Caco-2 (cell line): ENCODE data around the gene ASMTL. TPM values are rescaled to one million over a fixed set of nuclear protein-coding genes. Genes with fewer than 3 reads are reported as not detected.

Experiments
- BruUV-seq: library from RNA; stranded (reverse); fragments of 400-500 nt; replicated peaks from 2 replicates; lab custom pipeline; 2021; lab: Mats Ljungman, UMichigan
- CTCF ChIA-PET: fragments of 300-600 bp; sonication (Branson Sonifier 250); formaldehyde crosslinking; loops from one replicate; lab custom pipeline; 2022; ENCODE audit warnings: antibody characterized with exemption; lab: Charles Lee
- POLR2A ChIA-PET: fragments of 300-600 bp; sonication (Branson Sonifier 250); formaldehyde crosslinking; loops from one replicate; lab custom pipeline; 2022; ENCODE audit warnings: antibody characterized with exemption; lab: Charles Lee
- DNase-seq, 2 experiments: peaks; one replicate each; pipeline versions ENCODE4 v3.0.0 to v3.0.0-alpha.2; 2020 to 2022
- H3K27me3 ChIP-seq: replicated peaks from 2 replicates; pipeline ENCODE4 v1.6.0; 2011; ENCODE audit warnings: low read length; ENCODE audit not compliant: control insufficient read depth, insufficient read depth
- H3K36me3 ChIP-seq: 2 replicates; pipeline ENCODE4 v1.5.1; 2011; ENCODE audit warnings: low read length; ENCODE audit not compliant: control insufficient read depth, insufficient read depth
- H3K4me1 ChIP-seq: fragments of 250-450 bp; sonication (Bioruptor Pico); 2 replicates; pipeline ENCODE4 v1.5.1; 2020; ENCODE audit warnings: mild to moderate bottlenecking
- H3K4me3 ChIP-seq: 2 replicates; pipeline ENCODE4 v1.5.1; 2011; ENCODE audit warnings: low read depth, mild to moderate bottlenecking, control low read depth, low read length
- H3K9me3 ChIP-seq: fragments of 250-450 bp; sonication (Bioruptor Pico); 2 replicates; pipeline ENCODE4 v1.5.1; 2020; ENCODE audit warnings: mild to moderate bottlenecking, moderate library complexity
- H3K27ac Mint-ChIP-seq: one replicate; pipeline ENCODE4 v1.8.0; 2022; ENCODE audit warnings: mixed read lengths; ENCODE audit not compliant: unreplicated experiment
- H3K27me3 Mint-ChIP-seq: one replicate; pipeline ENCODE4 v1.8.0; 2022; ENCODE audit warnings: mixed read lengths; ENCODE audit not compliant: insufficient read depth, unreplicated experiment
- H3K36me3 Mint-ChIP-seq: one replicate; pipeline ENCODE4 v1.8.0; 2022; ENCODE audit warnings: mild to moderate bottlenecking, mixed read lengths; ENCODE audit not compliant: insufficient read depth, unreplicated experiment
- H3K4me1 Mint-ChIP-seq: one replicate; pipeline ENCODE4 v1.8.0; 2022; ENCODE audit warnings: low read depth, mixed read lengths; ENCODE audit not compliant: unreplicated experiment
- H3K4me3 Mint-ChIP-seq: one replicate; pipeline ENCODE4 v1.8.0; 2022; ENCODE audit warnings: mild to moderate bottlenecking, moderate library complexity, mixed read lengths; ENCODE audit not compliant: unreplicated experiment
- H3K9me3 Mint-ChIP-seq: one replicate; pipeline ENCODE4 v1.8.0; 2022; ENCODE audit warnings: mixed read lengths; ENCODE audit not compliant: unreplicated experiment
- CTCF ChIP-seq, 2 experiments: fragments of 200-600 bp in 1 of 2; IDR thresholded peaks; 1 replicate in 1 of 2; 2 replicates in 1 of 2; pipeline versions ENCODE4 v1.5.1 to v1.8.0; 2011 to 2022; ENCODE audit warnings: antibody characterized with exemption in 1 of 2, control low read depth in 1 of 2, inconsistent platforms in 1 of 2, low read depth in 1 of 2, low read length in 1 of 2, mild to moderate bottlenecking in 1 of 2, moderate library complexity in 1 of 2; ENCODE audit not compliant: insufficient read depth in 1 of 2, severe bottlenecking in 1 of 2, unreplicated experiment in 1 of 2
- intact Hi-C: fragments of 100-400 bp; cut with micrococcal nuclease; formaldehyde crosslinking; loops from one replicate; pipeline ENCODE4 v1.10.0; 2022; ENCODE audit not compliant: unreplicated experiment
- total RNA-seq: library from RNA; stranded (reverse); gene quantifications from 2 replicates; pipeline ENCODE4 v1.2.3, GENCODE V29; 2022

The ASMTL gene
- total RNA-seq, 1 experiment from 2014 or later, result 17.4 TPM

GRCh38 chrX:1387141-1387776 is 65.5 kb downstream of the ASMTL start:
- H3K36me3 Mint-ChIP-seq, result peaks cover 99% of the 10 kb centered on the region
- no peaks in the 10 kb centered on the region for H3K9me3 ChIP-seq
- DNase-seq, result peak in 1 of 2 experiments; percentile 26
- no peak for TF ChIP-seq CTCF (IDR thresholded peaks at IDR 0.05; ENCODE audit: insufficient read depth in 1 of 2, low read depth in 1 of 2, low read length in 1 of 2, severe bottlenecking in 1 of 2, unreplicated experiment in 1 of 2)
- H3K27ac Mint-ChIP-seq, result no peak overlapping the region
- no TSS peak for BruUV-seq
- no peaks in the 10 kb centered on the region for H3K9me3 Mint-ChIP-seq
- H3K36me3 ChIP-seq, result peaks cover 19% of the 10 kb centered on the region
- no peak overlapping the region for H3K4me3 Mint-ChIP-seq
- H3K4me1 ChIP-seq, result no peaks in the 10 kb centered on the region
- ChIA-PET CTCF (no interaction called here), POLR2A (no interaction called here)
- intact Hi-C loops, result no loop called here
- H3K4me1 Mint-ChIP-seq, result no peaks in the 10 kb centered on the region
- no peak overlapping the region for H3K4me3 ChIP-seq
- no peaks in the 10 kb centered on the region for H3K27me3 ChIP-seq
- no peaks in the 10 kb centered on the region for H3K27me3 Mint-ChIP-seq

- ChIA-PET CTCF (no interaction called here), POLR2A (no interaction called here)
- Mint-ChIP-seq H3K9me3 (no peaks in the 10 kb centered on the region), H3K27me3 (no peaks in the 10 kb centered on the region), H3K27ac (peak overlapping the region; percentile 56), H3K4me3 (no peak overlapping the region), H3K4me1 (no peaks in the 10 kb centered on the region), H3K36me3 (peaks cover 99% of the 10 kb centered on the region)
- Histone ChIP-seq H3K27me3 (no peaks in the 10 kb centered on the region), H3K4me1 (no peaks in the 10 kb centered on the region), H3K9me3 (no peaks in the 10 kb centered on the region), H3K36me3 (peaks cover 19% of the 10 kb centered on the region), H3K4me3 (no peak overlapping the region)
- BruUV-seq, result no TSS peak
- intact Hi-C loops, result no loop called here
- peak in 1 of 2 experiments; percentile 27 for DNase-seq
- no peak for TF ChIP-seq CTCF (IDR thresholded peaks at IDR 0.05; ENCODE audit: insufficient read depth in 1 of 2, low read depth in 1 of 2, low read length in 1 of 2, severe bottlenecking in 1 of 2, unreplicated experiment in 1 of 2)
Observed at GRCh38 chrX:1386338-1387127, 66.2 kb downstream of the ASMTL start.

DNA sequence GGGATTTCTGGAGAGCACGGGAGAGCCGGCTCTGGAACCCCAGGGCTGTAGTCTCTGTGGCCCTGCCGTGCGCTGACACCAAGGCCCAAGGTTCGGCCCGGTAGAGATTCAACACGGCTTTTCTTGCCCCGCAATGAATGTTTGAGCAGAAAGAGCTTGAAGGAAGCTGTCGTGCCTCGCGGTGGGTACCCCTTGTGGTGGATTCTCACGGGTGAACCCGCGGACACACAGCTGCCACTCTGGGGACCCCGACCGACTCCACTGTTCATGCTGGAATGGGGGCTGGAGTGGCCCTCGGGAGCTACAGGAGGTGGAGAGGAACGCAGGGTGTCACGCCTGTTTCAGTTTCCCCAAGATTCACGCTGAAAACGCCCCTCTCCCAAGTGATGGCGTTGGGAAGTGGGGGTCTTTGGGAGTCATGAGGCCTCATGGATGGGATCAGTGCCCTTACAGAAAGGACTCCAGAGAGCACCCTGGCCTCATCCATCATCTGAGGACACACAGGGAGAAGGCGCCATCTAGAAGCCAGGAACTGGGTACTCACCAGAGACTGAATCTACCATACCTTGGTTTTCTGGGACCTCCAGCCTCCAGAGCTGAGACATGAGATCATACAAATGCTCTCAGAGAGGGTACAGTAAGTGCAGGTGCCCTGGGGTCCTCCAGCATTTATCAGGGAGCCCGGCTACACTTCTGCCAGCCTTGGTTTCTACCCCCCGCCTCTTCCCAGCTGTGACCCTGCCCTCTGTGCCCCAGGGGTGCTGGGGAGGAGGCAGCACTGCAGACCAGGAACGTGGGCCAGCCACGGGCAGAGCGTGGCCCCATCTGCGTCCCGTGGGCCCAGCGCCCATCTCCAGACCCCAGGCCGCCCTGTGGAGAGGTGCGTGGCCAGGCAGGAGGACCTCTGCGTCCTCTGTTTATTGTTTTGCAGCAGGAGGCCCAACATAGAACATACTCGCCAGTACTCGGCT is 67.2 kb downstream of the ASMTL start:
- Mint-ChIP-seq H3K27ac (peak overlapping the region; percentile 45), H3K9me3 (no peaks in the 10 kb centered on the region), H3K4me3 (no peak overlapping the region), H3K4me1 (no peaks in the 10 kb centered on the region), H3K36me3 (peaks cover 99% of the 10 kb centered on the region), H3K27me3 (no peaks in the 10 kb centered on the region)
- Histone ChIP-seq H3K27me3 (no peaks in the 10 kb centered on the region), H3K36me3 (peaks cover 16% of the 10 kb centered on the region), H3K4me3 (no peak overlapping the region), H3K9me3 (no peaks in the 10 kb centered on the region), H3K4me1 (no peaks in the 10 kb centered on the region)
- intact Hi-C loops, result no loop called here
- ChIA-PET CTCF (no interaction called here), POLR2A (no interaction called here)
- no TSS peak for BruUV-seq
- no peak for TF ChIP-seq CTCF (IDR thresholded peaks at IDR 0.05; ENCODE audit: insufficient read depth in 1 of 2, low read depth in 1 of 2, low read length in 1 of 2, severe bottlenecking in 1 of 2, unreplicated experiment in 1 of 2)
- peak in 1 of 2 experiments; percentile 37 for DNase-seq
